GM18519 (cell line): Measurements from ENCODE around the gene EFHC2.
"Not testable (repeated sequence)": the region's sequence is repeated elsewhere in the genome, so short reads cannot be mapped to it uniquely, and the experiment has no call there.

Experiments used
- ATAC-seq: cut with Tn5 transposase; IDR thresholded peaks from one replicate; pipeline ENCODE4 v1.9.1; 2021; ENCODE audit warnings: mild to moderate bottlenecking, moderate library complexity; ENCODE audit not compliant: unreplicated experiment, low FRiP score

EFHC2 gene

GRCh38 chrX:44303119-44303518 lies 40.4 kb downstream of the EFHC2 start:
- no peak for ATAC-seq

DNA sequence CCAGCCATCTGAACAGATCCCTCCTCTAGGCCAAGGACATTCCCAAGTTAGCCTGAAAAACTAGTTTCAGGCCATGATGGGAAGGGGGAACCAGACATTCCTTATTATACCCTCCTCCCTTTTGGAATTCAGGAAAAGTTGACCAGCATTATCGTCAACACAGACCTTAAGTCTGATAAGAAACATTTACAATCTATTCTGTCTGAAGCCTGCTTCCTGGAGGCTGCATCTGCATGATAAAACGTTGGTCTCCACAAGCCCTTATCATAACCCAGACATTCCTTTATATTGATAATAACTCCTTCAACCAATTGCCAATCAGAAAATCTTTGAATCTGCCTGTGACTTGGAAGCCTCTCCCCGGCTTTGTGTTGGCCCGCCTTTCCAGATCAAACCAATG lies 44.3 kb downstream of the EFHC2 start:
- ATAC-seq: no peak

- ATAC-seq: no peak
These were observed 51.9 kb downstream of the EFHC2 start for GRCh38 chrX:44291468-44292092.

DNA sequence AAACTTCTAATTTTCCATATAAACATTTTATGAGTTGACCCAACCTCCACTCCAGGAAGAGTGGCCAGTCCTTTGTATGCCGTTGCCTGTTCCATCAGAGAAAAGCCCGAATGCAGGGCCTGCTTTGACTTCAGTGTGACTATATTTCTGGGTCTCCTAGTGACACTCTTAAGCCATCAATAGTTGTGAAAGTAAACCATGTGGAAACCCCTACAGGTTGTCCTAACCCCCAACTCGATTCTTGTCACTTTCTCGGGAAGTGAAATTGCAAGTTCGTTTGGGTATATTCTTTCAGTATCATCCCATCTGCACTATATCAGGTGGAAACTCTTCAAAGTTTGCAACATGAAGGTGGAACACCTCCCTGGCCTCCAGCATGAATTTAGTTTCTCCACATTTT lies 52.8 kb downstream of the EFHC2 start:
- ATAC-seq: no peak

- no peak for ATAC-seq
These were observed 60.7 kb downstream of the EFHC2 start for GRCh38 chrX:44282753-44283152.

DNA sequence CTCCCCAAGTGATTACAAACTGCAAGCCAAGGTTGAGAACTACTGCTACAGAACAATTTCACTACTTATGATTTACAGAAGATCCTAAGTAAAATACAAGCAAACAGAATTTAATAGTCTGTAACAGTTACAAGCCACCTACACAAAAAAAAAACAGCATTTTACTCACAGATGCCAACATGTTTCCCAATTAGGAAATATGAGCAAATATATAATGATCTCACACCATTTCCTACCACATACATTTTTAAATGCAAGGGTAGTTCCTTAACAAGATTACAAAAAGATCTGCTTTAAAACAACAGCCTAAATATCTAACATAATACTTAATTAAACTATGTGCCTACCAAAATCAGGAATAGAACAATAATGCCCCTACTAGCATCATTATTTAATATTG lies 63.4 kb downstream of the EFHC2 start:
- ATAC-seq: no peak

GRCh38 chrX:44274096-44274495 lies 69.4 kb downstream of the EFHC2 start:
- no peak for ATAC-seq

DNA sequence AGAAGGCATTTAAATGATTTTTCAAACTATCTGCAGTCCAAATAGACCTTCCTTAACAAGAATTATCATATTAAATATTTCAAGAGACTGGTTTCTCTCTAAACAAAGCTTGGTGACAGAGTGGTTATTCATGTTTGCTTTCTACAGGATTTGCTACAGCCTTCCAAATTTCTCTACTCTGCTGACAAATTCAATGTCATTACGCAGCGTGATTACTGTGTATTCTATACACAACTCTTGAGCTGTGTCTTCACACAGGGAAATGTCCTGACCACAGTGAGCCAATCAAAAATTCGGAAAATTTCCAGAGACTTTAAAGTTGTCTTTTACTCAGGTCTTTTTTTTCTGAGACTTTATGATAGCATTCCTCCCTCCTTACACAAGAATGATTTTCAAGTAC lies 75.6 kb downstream of the EFHC2 start:
- no peak for ATAC-seq

- ATAC-seq: no peak
These were observed 76.4 kb downstream of the EFHC2 start for GRCh38 chrX:44267116-44267515.

DNA sequence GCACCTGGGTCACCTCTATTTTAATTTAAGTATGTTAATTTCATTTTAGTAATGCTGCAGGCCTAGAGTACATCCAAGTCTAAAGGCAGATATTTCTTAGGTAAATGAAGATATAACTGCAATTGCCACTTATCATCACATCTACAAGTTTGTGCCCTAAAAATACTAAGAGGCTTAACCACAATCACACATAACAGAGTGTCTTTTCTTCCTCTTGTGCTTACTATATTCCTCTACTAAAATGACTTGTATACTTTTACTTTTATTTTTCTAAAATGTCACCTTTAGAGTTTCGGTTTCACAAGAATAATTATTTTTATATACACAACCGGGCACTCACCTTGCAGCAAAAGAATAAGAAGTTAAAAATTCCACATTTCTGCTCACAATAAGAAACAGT lies 77.9 kb downstream of the EFHC2 start:
- ATAC-seq: no peak

- ATAC-seq: no peak
These were observed 78.5 kb downstream of the EFHC2 start for GRCh38 chrX:44264936-44265335.

DNA sequence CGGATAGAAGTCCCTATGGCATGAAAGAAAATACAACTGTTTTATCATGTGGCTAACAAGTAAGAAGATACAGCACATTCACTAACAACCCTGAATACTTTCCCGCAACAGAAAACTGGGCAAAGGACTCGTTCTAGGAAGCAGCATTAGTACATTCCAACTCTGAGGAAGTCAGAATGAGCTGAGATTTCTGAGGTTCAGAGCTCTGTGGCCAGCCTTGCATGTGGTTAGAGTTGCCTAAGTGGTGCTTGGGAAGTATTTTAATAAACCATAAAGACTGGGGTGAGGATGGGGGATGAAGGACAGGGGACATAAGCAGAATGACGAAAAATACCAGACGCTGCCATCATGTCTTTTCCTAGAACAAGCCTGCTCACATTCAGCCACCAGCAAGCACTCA lies 82.2 kb downstream of the EFHC2 start:
- no peak for ATAC-seq

DNA sequence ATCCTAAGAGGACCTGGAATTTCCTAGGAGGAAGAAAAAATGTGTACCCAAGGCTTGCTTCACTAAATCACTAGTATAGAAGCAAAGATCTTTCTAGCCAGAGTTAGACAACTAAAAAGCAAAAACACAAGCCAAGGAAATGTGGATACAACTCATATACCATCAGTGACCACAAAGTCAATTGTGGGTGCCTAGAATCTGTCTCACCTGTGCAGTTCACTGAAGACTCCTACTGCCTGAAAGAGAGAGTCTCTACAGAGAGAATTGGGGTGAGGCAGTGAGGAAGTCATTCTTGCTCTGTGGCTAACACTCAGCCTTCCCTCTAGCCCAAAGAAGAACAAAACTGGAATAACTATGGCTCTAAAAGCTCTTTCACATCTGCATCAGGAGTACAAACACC lies 82.9 kb downstream of the EFHC2 start:
- no peak for ATAC-seq

DNA sequence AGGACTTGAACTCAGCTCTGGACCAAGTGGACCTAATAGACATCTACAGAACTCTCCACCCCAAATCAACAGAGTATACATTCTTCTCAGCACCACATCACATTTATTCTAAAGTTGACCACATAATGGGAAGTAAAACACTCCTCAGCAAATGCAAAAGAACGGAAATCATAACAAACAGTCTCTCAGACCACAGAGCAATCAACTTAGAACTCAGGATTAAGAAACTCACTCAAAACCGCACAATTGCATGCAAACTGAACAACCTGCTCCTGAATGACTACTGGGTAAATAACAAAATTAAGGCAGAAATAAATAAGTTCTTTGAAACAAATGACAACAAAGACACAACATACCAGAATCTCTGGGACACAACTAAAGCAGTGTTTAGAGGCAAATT lies 87.7 kb downstream of the EFHC2 start:
- not testable (repeated sequence) for ATAC-seq

DNA sequence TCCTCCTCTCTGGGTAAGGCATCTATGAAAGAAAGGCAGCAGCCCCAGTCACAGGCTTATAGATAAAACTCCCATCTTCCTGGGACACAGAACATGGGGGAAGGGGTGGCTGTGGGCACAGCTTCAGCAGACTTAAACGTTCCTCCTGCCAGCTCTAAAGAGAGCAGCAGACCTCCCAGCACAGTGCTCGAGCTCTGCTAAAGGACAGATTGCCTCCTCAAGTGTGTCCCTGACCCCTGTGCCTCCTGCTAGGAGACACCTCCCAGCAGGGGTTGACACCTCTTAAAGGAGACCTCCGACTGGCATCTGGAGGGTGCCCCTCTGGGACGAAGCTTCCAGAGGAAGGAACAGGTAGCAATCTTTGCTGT lies 89.9 kb downstream of the EFHC2 start:
- no peak for ATAC-seq

- peak; percentile 69 for ATAC-seq
These were observed 90.5 kb downstream of the EFHC2 start for GRCh38 chrX:44252688-44253574.

DNA sequence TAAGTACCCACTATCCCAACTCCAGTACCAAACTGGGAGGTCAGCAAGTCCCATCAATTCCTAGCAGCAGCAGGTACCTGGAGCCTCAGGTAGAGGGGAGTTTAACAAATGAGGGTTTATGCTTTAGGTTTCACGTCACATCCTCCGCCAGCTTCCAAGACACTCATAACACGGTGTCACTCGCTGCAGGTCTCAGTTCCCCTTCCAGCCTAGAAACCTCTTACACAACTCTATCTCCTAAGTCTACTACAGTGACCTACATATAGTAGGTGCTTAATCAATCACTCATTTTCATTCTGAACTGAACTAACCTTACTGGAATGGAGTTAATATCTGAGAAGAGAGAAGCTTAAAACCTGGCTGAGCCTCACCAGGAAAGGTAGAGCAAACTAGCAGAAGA lies 96.0 kb downstream of the EFHC2 start:
- no peak for ATAC-seq

DNA sequence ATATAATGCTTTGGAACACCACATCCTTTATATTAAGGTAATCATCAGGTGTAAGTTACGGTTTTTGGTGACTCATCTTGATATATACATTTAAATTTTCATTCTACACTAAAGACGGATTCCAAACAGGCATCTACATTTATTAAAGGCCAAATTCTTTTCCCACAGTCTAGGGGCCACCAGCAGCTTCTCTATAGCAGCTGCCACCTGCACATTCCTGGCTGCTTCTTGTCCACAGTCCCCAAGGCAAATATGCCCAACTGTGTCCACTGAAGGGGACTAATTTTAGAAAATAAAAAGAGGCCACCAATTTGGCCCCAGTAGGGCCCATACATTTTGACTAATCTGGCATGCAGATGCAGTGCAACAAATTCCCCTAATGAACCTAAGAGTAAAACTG lies 96.6 kb downstream of the EFHC2 start:
- no peak for ATAC-seq

DNA sequence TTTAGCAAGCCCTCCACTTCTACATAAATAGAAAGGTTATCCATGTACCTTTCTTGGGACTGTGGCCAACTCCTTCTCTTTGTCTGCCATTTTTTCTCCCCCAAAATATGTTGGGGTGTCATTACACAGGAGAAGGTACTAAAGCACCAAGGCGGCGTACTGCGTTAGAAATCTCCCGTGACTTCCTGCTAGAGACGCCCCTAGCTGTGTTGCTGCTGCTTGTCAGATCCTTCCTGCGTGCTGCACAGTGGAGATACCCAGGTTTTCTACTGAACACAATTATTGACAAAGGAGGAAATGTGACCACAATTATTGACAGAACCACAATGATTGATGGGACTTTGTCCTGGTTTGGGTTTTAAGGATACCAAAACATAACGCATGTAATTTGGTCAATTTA lies 97.7 kb downstream of the EFHC2 start:
- ATAC-seq: no peak

- ATAC-seq: no peak
These were observed 99.5 kb downstream of the EFHC2 start for GRCh38 chrX:44244008-44244407.

GRCh38 chrX:44241546-44241945 lies 101.9 kb downstream of the EFHC2 start:
- no peak for ATAC-seq

DNA sequence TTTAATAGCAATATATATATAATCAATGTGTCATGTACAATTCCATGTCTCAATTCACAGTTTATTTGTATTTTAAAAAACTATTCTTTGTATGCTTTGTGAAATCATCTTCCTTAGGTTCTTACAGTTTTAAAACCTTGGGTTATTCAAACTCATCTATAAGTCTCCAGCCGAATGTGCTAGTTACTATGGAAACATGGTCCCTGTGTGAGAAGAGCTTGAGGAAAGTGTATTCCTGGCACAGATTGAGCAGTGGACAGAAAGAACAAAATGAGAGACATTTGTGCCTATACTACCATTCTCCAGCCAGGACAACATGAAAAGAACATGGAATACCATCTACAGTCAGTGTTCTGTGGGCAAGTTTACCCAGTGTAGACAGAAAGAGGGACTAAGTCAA lies 103.4 kb downstream of the EFHC2 start:
- no peak for ATAC-seq
